ENCODE data around the gene CDC73.
"Not testable (repeated sequence)": the region's sequence is repeated elsewhere in the genome, so short reads cannot be mapped to it uniquely, and the experiment has no call there.

The CDC73 gene

GRCh38 chr1:193237381-193237978, 115.6 kb downstream of the CDC73 start:
- DNase-seq = no peak

DNA sequence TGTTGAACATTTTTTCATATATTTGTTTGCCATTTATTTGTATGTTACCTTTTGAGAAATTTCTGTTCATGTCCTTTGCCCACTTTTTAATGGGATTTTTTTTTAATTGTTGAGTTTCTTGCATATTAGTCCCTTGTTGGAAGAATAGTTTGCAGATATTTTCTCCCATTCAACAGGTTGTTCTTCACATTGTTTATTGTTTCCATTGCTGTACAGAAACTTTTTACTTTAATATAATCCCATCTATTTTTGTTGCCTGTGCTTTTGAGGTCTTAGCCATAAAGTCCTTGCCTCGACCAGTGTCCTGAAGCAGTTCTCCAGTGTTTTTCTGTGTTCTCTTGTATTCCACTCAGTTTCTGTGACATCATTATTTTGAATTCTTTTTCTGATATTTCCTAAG, 118.8 kb downstream of the CDC73 start:
- no peak for DNase-seq

- DNase-seq = no peak
These were observed 119.4 kb downstream of the CDC73 start for GRCh38 chr1:193241132-193241827.

DNA sequence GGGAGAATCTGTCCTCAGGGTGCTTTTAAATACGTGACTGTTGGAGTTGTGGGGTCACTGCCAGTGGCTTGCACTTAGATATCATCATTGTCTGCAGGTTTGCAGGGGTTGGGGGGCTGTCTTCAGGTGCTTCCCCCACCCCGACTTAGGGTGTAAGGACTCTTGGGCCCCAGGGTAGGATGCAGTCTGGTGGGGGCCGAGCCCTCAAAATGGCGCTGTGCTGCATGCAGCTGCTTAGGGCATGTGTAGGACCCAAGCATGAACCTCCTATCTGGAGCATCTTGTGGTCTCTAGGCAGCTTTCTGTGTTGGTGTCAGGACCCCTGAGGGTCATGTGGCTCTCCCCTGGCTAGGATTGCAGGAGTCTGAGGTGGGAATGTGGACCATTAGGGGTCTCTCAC, 120.2 kb downstream of the CDC73 start:
- DNase-seq = no peak

GRCh38 chr1:193249187-193249586, 127.4 kb downstream of the CDC73 start:
- DNase-seq = no peak

DNA sequence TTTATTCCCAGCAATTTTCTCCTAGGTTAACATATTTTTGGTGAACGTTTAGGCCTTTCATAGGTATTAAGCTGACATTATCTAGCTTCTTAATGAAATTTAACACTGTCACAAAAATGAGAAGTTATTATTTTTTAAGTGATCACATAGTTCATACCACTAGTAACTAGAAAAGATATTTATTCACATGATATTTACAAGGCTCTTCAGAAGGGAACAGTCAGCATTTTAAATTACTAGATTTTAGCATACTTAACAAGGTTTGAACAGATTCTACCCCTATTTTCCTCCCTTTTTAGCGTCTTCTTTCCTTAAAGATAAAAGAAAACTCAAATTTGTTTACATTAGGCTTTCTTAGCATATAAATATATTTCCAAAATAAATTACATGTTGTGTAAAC, 130.1 kb downstream of the CDC73 start:
- DNase-seq = no peak

DNA sequence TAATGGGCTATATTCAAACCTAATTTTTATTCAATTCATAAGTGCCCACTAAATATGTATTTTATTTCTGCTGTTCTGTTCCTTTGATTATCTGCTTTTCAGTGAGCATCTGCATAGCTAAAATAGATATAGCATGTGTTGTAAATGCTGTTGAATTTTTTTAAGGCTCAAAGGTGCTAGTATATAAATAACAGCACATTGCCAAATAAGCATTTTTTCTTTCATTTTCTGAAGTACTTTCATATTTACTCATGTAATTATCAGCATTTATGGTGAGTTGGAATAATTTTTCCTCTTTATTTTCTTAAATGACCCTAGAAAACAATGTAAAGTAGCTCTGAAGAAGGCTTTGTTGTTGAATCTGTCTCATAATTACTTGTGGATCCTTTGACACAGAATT, 134.2 kb downstream of the CDC73 start:
- no peak for DNase-seq

- no peak for DNase-seq
These were observed 137.8 kb downstream of the CDC73 start for GRCh38 chr1:193259636-193260035.

DNA sequence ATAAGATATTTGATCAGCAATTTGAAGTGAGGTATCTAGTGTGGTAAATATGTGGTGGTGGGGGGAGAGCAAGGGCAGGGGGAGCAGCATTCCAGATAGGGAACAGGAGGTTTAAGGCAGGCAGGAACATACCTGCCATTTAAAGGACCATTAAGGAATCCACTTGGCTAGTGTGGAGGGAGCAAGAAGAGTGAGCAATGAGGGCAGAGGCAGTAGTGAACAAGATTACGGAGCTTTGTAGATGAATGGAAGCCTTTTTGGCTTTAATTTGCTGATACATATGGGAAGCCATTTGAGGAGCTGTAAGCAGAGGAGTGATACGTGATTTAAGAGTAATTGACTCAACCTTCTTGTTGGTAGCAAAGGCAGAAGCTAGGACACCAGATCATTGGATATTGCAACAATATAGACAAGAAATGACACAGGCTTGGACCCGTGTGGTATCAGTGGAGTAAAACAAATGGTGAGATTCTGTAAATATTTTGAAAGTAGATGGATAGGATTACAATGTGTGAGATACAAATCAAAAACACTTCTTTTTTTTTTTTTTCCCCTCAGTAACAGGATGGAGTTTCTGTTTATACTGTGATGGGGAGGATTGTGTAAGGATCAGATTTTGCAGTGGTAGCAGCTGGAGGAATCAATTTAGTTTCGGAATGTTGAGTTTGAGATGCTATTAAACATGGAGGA, 138.4 kb downstream of the CDC73 start:
- DNase-seq = no peak

DNA sequence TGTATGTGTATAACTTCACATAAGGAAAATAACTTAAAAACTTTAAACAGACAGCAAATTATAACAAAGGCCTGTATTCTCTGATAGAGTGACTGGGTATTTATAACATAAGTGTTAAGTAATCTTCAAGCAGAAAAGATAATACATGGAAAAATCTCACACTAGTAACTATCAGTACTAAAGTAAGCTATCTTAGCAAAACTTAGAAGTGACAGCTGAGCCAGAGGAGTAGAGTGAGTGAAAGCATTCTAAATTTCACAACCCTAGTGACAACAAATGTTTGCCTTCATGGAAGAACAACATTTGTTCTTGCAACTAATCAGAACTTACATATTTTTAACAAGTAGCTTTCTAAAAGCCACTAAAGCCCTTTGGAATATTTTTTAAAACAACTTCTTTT, 139.1 kb downstream of the CDC73 start:
- no peak for DNase-seq

DNA sequence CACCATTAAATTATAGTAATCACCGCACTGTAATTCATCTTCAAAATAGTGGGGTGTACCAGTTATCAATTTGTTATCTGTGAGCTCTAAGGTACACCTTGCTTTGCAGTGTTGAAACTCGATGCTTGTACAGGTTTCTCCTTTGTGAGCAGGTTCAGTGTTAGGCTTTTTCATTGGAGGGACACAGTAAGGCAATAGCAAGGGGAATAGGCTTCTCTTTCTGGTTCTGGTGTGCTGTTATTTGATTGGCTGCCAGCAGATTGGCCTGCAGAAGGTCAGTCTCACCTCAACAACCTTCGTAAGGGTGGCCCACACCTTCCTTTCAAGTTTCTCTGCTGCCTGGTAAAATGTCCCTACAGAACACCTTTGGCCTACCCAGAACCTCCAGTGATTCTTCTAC, 140.8 kb downstream of the CDC73 start:
- DNase-seq = no peak

- DNase-seq = no peak
These were observed 142.7 kb downstream of the CDC73 start for GRCh38 chr1:193264313-193265065.

- no peak for DNase-seq
These were observed 143.9 kb downstream of the CDC73 start for GRCh38 chr1:193265716-193266115.

DNA sequence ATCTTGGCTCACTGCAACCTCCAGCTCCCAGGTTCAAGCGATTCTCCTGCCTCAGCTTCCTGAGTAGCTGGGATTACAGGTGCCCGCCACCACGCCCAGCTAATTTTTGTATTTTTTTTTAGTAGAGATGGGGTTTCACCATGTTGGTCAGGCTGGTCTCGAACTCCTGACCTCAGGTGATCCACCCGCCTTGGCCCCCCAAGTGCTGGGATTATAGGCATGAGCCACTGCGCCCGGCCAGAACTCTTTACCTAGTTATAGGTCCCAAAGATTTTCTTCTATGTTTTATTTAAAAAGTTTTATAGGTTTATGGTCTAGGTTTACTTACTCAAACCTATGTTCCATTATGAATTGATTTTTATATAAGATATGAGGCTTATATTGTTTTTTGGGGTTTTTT, 145.0 kb downstream of the CDC73 start:
- DNase-seq = not testable (repeated sequence)

DNA sequence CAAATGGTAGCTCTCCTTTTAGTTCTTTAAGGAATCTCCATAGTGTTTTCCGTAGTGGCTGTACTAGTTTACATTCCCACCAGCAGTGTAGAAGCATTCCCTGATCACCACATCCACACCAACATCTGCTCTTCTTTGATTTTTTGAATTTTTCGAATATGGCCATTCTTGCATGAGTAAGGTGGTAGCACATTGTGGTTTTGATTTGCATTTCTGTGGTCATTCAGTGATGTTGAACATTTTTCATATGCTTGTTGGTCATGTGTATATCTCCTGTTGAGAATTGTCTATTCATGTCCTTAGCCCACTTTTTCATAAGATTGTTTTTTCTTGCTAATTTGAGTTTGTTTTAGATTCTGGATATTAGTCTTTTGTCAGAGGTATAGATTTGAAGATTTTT, 149.2 kb downstream of the CDC73 start:
- DNase-seq = no peak

GRCh38 chr1:193275773-193276172, 153.9 kb downstream of the CDC73 start:
- DNase-seq = no peak

- no peak for DNase-seq
These were observed 157.1 kb downstream of the CDC73 start for GRCh38 chr1:193278968-193279367.

- DNase-seq = no peak
These were observed 160.1 kb downstream of the CDC73 start for GRCh38 chr1:193281894-193282293.

DNA sequence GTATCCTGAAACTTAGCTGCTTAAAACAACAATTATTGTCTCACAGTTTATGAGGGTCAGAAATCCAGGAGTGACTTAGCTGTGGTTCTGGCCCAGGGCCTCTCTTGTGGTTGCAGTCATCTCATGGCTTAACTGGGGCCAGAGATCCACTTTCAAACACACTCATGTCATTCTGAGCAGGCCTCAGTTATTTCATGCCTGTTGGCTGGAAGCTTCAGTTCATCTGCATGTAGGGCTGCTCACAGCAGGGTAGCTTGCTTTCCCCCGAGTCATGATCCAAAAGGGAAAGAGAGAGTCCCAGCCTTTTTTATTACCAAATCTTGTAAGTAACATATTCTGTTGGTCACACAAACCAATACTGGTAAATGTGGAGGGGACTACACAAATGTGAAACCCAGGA, 161.2 kb downstream of the CDC73 start:
- no peak for DNase-seq

GRCh38 chr1:193284219-193284618, 162.4 kb downstream of the CDC73 start:
- DNase-seq = no peak

GRCh38 chr1:193285641-193286040, 163.8 kb downstream of the CDC73 start:
- no peak for DNase-seq

- DNase-seq = peak; percentile 5
These were observed 166.8 kb downstream of the CDC73 start for GRCh38 chr1:193288548-193289080.

- DNase-seq = no peak
These were observed 171.9 kb downstream of the CDC73 start for GRCh38 chr1:193293726-193294125.

All from NCI-H524 treated with DMSO at 0.1 percent for 48 hours (cell line).